ENCODE measurements around the gene RAPGEF4. TPM values are rescaled to one million over a fixed set of nuclear protein-coding genes. Genes with fewer than 3 reads are reported as not detected.

RAPGEF4 gene
- total and polyA plus RNA-seq, 9 of the 15 experiments (the other 6 are each of a cell fraction or from before 2014, with no cell fraction given): 0.04 to 0.33 (median 0.13) TPM; not detected in 6

GRCh38 chr2:172998547-172999272 is 263.1 kb downstream of the RAPGEF4 start:
- Histone ChIP-seq H3K9me3 (replicated peaks; ENCODE audit: control insufficient read depth, insufficient read depth, low read depth, low read length) (no peaks in the 10 kb centered on the region), H4K20me1 (replicated peaks; ENCODE audit: control insufficient read depth, insufficient read depth, low read length) (no peaks in the 10 kb centered on the region), H3K4me3 (no peak overlapping the region), H3K27me3 (ENCODE audit: control insufficient read depth in 2 of 2, insufficient read depth in 2 of 2, low read length in 2 of 2) (peaks cover 4 to 14% of the 10 kb centered on the region in 2 experiments; a peak in 4 of 5 replicates), H3K4me1 (replicated peaks in 1 of 2; ENCODE audit: control insufficient read depth in 2 of 2, insufficient read depth in 2 of 2, low read length in 2 of 2) (no peaks in the 10 kb centered on the region), H3K9me1 (ENCODE audit: control insufficient read depth, insufficient read depth, low read length) (no peaks in the 10 kb centered on the region), H2AFZ (ENCODE audit: low read depth, low read length) (no peak overlapping the region), H3K36me3 (ENCODE audit: control insufficient read depth, insufficient read depth, low read length) (no peaks in the 10 kb centered on the region), H3K27ac (ENCODE audit: extremely low read depth, low read depth, low read length) (no peak overlapping the region), H3K4me2 (ENCODE audit: insufficient read depth, low read length) (no peak overlapping the region), H3K79me2 (ENCODE audit: control insufficient read depth, insufficient read depth, low read length) (no peaks in the 10 kb centered on the region), H3K9ac (ENCODE audit: insufficient read depth in 1 of 2, low read depth in 2 of 2, low read length in 2 of 2) (no peak overlapping the region)
- DNase-seq (ENCODE audit: extremely low read depth in 1 of 4, low spot score in 3 of 4) (no peak), FAIRE-seq (no peak), ATAC-seq (no peak)
- in situ Hi-C loops (cut with MboI): no loop called here
- intact Hi-C loops (cut with micrococcal nuclease): no loop called here
- BruUV-seq (replicated peaks): no TSS peak
- TF ChIP-seq, protein P1, sequence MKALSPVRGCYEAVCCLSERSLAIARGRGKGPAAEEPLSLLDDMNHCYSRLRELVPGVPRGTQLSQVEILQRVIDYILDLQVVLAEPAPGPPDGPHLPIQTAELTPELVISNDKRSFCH (CRISPR knock-in tag; IDR thresholded peaks at IDR 0.05): no peak
- TF ChIP-seq, protein P1 (tag; IDR thresholded peaks at IDR 0.05): no peak
- 0 out of 2 replicates have a peak, but pooled peaks have one; percentile 8 for TF ChIP-seq NFIC (IDR thresholded peaks at IDR 0.05)
- ChIA-PET POLR2A (interaction anchor here (0.8 kb wide), 1 partner anchor 266 kb away, joined by 3 read pairs; no protein-coding TSS in a partner anchor), CTCF (ENCODE audit: low intra/inter-chr PET ratio) (no interaction called here)
- 0% methylated on average over 2 of the region's 2 CpGs for WGBS (ENCODE audit: insufficient coverage, low coverage, missing lambda C conversion rate)

Measured in K562 (cell line).